Activated T-cell treated with anti-CD3 and anti-CD28 coated beads, Interleukin-2, amount 50 U/mL, for 24 hours (primary cell): Measurements from ENCODE around the gene SURF4.

Experiments used
- DNase-seq: peaks from one replicate; pipeline ENCODE4 v3.0.0-alpha.2; 2020
- H3K27ac Mint-ChIP-seq: 2 replicates; pipeline ENCODE4 v1.8.0; 2020; ENCODE audit warnings: mild to moderate bottlenecking, mixed read lengths
- H3K27me3 Mint-ChIP-seq: 2 replicates; pipeline ENCODE4 v1.8.0; 2020; ENCODE audit warnings: mixed read lengths
- H3K36me3 Mint-ChIP-seq: 2 replicates; pipeline ENCODE4 v1.8.0; 2020; ENCODE audit warnings: low read depth, mixed read lengths
- H3K4me1 Mint-ChIP-seq: 2 replicates; pipeline ENCODE4 v1.8.0; 2020; ENCODE audit warnings: low read depth, mixed read lengths
- H3K4me3 Mint-ChIP-seq: 2 replicates; pipeline ENCODE4 v1.8.0; 2020; ENCODE audit warnings: mild to moderate bottlenecking, moderate library complexity, mixed read lengths
- H3K9me3 Mint-ChIP-seq: 2 replicates; pipeline ENCODE4 v1.8.0; 2020; ENCODE audit warnings: mixed read lengths

Gene SURF4

DNA sequence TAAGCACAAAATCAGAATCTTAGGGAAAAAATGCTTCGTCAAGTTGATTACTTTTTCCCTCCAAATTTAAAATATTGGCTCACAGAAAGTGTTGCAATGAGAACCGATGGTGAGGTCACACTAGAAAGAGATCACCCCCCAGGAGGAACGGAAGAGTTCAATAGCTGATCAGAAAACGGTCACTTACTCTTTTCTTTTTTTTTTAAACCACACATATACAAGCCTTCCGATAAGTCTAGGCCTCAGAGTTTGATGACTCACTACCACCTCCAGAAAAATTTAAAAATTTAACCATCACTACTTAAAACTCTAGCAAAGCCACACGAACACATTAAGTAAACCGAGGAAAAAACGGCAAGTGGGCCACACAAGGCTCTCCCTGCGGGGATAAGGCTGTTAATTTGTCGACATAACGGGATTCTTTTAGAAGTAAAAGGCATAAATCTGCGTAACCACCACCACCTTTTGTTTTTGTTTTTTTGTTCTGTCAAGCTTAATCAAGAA lies 1.2 kb downstream of the SURF4 start:
- peak; percentile 51 for DNase-seq
- Mint-ChIP-seq H3K27ac (peak overlapping the region; percentile 99), H3K4me3 (peak overlapping the region; percentile 99), H3K9me3 (no peaks in the 10 kb centered on the region), H3K27me3 (no peaks in the 10 kb centered on the region), H3K36me3 (peaks cover 54% of the 10 kb centered on the region), H3K4me1 (peaks cover 48% of the 10 kb centered on the region)

DNA sequence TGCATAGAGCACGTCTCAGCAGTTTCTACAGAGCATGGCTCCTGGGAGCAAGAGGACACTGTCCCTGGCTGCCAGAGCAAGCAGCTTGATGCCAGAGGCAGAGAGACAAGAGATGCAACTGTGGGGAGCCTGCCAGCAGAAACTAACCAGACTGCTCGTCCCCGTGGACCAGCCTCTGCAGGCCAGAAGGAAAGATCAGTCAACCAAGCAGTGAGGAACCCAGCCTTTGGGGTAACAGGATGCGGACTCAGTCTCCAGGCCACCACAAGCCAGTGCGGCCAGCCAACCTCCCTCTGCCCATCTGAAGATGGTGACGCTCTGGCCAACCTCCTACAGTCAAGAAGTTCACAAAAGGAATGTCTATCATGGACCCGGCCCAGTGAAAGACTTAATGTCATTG lies 3.7 kb downstream of the SURF4 start:
- H3K27ac Mint-ChIP-seq, result peak overlapping the region; percentile 99
- peaks cover 80% of the 10 kb centered on the region for H3K36me3 Mint-ChIP-seq
- peak overlapping the region; percentile 99 for H3K4me3 Mint-ChIP-seq
- no peaks in the 10 kb centered on the region for H3K9me3 Mint-ChIP-seq
- H3K27me3 Mint-ChIP-seq, result no peaks in the 10 kb centered on the region
- no peak for DNase-seq
- H3K4me1 Mint-ChIP-seq, result peaks cover 70% of the 10 kb centered on the region

DNA sequence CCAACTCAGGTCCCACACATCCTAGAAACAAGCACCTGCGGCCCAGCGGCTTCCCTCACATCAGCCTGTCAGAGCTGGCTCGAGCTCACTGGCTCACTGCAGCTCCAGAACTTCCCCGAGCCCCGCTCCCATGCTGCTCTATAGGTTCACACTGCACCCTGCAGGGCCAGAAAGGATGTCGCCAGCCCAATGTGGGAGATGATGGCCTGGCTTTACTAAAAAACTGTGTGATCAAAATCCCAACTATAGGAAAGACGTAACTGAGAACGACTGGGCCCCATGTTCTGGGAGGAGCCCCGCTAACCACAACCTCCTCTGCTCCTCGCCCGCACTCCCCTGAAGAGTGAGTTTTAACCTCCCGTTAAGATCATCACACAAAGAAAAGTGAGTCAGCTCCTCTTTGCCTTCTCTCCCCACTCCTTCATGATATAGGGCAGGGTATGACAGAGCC lies 4.6 kb downstream of the SURF4 start:
- Mint-ChIP-seq H3K9me3 (no peaks in the 10 kb centered on the region), H3K27me3 (no peaks in the 10 kb centered on the region), H3K4me3 (peak overlapping the region; percentile 99), H3K36me3 (peaks cover 88% of the 10 kb centered on the region), H3K27ac (peak overlapping the region; percentile 99), H3K4me1 (peaks cover 75% of the 10 kb centered on the region)
- DNase-seq, result peak; percentile 80

DNA sequence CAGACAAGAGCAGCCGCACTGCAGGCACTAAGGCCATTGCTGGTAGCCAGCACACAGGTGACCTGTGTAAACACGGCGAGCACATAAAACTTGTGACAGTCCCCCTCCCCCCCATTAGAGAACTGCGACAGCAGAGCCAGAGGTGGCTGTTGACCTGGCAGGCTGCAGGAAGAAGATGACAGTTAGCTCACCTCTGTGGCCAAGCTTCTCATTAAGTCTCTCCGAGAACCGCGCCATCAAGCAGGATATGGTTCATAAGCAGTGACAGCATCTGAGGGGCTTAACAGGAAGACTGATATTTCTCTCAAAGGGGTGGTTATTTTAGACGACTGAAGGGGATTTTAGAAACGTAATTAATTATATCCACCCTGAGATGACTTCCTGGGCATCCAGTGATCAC lies 5.2 kb downstream of the SURF4 start:
- Mint-ChIP-seq H3K4me1 (peaks cover 81% of the 10 kb centered on the region), H3K36me3 (peaks cover 94% of the 10 kb centered on the region), H3K9me3 (no peaks in the 10 kb centered on the region), H3K27me3 (no peaks in the 10 kb centered on the region), H3K27ac (peak overlapping the region; percentile 99), H3K4me3 (peak overlapping the region; percentile 99)
- DNase-seq, result no peak

DNA sequence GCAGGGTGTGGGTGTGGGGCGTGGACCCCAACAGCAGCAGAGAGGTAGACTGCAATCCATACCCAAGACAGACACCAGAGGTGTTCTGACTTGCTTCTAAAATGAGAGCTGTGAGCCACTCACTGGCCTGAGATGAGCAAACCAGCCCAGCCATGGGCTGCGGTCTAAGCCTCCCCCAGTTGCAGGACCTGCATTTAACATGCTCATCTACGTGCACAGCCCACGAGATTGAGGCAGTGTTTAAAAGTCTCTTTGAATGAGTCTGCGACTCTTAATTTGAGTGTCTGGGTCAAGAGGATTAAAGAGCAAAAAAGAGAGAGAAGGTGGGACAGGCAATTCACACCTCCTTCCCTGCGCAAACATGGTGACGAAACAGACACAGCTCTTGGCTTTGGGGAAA lies 5.9 kb downstream of the SURF4 start:
- Mint-ChIP-seq H3K27me3 (no peaks in the 10 kb centered on the region), H3K4me3 (peak overlapping the region; percentile 99)

DNA sequence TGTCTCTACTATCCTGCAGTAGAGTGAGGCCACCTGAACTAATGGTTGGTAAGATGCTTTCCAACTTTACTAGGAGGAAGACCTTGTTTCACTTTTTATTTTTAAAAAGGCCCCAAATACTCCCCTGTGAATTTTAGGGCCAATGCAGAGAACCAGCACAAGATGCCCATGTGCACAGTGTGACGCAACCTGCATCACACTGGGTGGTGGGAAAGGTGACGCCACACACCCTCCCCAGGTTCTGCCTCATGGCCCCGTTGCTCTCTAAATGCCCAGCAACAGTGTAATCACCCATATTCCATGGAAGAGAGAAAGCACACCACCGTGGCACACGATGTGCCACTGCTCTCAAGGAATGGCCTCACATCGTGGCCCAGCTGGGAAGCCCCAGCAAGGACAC lies 6.4 kb downstream of the SURF4 start:
- H3K36me3 Mint-ChIP-seq, result peaks cover 98% of the 10 kb centered on the region
- peak overlapping the region; percentile 99 for H3K27ac Mint-ChIP-seq
- H3K4me3 Mint-ChIP-seq, result peak overlapping the region; percentile 99

More for the DNA sequence above, 5.9 kb downstream of the SURF4 start:
- Mint-ChIP-seq H3K36me3 (peaks cover 99% of the 10 kb centered on the region), H3K27ac (peak overlapping the region; percentile 99), H3K4me1 (peaks cover 81% of the 10 kb centered on the region), H3K9me3 (no peaks in the 10 kb centered on the region)
- no peak for DNase-seq

DNA sequence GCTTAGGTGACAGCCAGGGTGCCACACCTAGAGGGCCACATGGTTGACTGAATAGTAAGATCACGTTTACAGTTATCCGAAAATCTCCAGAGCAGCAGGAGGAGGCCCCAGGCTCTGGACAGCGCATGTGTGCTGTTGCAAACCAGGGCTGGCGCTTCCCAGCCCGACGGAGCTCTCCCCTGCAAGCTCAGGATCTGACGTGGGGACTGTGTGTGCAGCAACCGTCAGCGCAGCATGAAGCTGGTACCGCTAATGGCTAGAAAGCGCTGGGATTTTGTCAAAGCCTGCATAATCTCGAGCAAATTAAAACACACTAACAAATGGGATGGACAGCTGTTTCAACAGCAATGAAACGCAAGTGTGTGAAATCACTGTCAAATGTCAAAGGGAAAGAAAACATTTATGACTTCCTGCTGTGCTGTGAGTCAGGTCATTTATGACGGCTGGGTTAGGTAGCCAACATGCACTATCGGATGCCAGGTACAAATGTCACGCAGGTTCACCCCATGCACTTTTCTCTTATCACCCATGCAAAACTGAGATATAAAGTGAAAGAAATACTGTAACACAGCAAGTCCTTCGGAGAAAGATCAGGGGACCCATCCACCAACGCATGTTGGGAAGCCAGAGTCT lies 7.5 kb downstream of the SURF4 start:
- Mint-ChIP-seq H3K4me1 (peaks cover 74% of the 10 kb centered on the region), H3K27me3 (no peaks in the 10 kb centered on the region), H3K9me3 (no peaks in the 10 kb centered on the region), H3K27ac (peak overlapping the region; percentile 99), H3K36me3 (peaks cover 99% of the 10 kb centered on the region), H3K4me3 (peak overlapping the region; percentile 99)
- no peak for DNase-seq

More for the DNA sequence above, 6.4 kb downstream of the SURF4 start:
- no peaks in the 10 kb centered on the region for H3K27me3 Mint-ChIP-seq
- H3K4me1 Mint-ChIP-seq, result peaks cover 78% of the 10 kb centered on the region
- no peaks in the 10 kb centered on the region for H3K9me3 Mint-ChIP-seq
- no peak for DNase-seq

DNA sequence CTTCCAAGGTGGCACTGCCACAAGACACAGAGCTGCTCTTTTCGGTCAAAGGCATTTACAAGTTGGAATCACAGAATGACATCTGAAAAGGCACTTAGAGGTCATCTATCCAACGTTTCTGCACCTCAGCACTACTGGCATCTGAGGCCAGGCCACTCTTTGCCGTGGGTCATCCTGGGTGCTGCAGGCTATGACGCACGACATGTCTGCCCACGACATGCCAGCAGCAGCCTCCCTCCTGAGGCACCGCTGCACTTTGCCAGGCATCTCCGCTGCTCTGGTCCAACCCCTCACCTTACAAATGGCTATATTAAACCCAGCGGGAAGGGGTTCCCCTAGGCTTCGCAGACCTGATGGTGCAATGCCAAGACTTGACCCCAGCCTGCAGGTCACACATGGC lies 8.1 kb downstream of the SURF4 start:
- H3K27me3 Mint-ChIP-seq, result no peaks in the 10 kb centered on the region
- no peaks in the 10 kb centered on the region for H3K9me3 Mint-ChIP-seq
- peaks cover 68% of the 10 kb centered on the region for H3K4me1 Mint-ChIP-seq
- peaks cover 99% of the 10 kb centered on the region for H3K36me3 Mint-ChIP-seq
- H3K4me3 Mint-ChIP-seq, result no peak overlapping the region
- H3K27ac Mint-ChIP-seq, result peak overlapping the region; percentile 99
- no peak for DNase-seq

DNA sequence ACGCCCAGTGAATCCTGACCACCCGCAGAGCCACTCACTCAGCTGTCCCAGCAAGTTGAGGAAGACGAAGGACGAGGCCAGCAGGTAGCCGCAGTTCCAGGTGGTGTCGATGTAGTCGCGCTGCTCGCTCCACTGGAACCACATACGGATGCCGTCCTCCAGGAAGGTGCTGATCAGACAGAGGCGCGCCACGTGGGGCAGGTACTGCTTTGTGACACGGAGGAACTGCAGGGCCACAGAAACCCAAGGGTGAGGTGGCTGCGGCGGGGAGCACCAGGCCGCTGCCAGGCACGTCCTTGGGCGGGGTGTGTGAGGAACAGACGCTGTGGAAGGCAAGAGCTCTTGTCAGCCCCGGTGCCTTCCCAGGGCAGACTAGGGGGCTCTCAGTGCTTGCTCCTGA lies 8.6 kb downstream of the SURF4 start:
- DNase-seq, result no peak
- Mint-ChIP-seq H3K27ac (peak overlapping the region; percentile 99), H3K27me3 (no peaks in the 10 kb centered on the region), H3K4me1 (peaks cover 63% of the 10 kb centered on the region), H3K4me3 (no peak overlapping the region), H3K9me3 (no peaks in the 10 kb centered on the region), H3K36me3 (peaks cover 99% of the 10 kb centered on the region)

DNA sequence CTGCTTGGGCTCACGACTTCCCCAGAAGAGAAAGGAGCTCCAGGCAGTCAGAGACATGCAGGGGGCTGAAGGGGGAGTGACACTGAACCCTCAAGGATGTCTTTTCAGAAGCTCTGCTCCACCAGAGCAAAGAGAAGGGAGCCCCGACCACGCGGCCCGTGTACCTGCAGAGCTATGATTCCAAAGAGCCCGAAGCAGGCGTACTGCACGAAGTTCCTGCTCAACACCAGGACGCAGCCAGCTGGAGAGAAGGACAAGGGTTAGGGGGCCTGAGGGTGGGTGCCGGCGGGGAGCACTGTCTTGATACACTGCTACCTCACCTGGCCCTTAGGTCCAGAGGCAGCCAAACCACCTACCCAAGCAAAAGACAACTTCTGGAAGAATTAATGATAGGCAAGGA lies 9.4 kb downstream of the SURF4 start:
- peaks cover 63% of the 10 kb centered on the region for H3K4me1 Mint-ChIP-seq

DNA sequence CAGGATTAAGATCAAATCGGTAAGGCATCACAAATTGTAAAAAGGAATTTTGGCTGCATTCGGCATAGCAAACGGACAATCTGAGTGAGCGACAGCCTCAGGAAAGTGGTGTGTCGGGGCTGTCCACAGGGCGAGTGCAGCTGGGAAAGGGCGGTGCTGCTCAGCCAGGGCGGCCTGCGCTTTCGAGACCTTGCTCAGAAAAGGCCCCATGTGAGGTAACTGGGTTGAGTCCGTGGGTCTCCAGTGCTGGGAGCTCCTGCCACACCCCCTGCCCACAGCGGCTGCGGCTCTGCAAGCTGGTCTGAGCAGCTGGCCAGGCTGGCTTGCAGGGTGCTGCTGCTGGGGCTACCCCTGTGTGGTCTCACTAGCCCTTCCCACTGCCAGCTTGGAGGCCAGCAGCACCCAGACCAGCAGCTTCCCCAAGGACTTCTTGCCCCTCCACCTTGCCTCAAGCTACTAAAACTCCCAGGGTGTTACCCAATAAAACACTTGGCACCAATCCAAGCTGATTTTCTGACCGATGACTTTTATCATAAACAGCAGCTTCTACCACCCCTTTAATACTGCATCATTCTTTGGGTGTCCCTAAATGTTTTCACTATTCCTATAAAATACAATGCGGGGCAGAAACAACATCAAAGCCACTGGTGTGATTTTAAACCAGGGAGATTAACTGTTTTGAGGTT lies 13.4 kb downstream of the SURF4 start:
- Mint-ChIP-seq H3K36me3 (peaks cover 98% of the 10 kb centered on the region), H3K27ac (peak overlapping the region; percentile 93), H3K4me1 (peaks cover 59% of the 10 kb centered on the region), H3K4me3 (no peak overlapping the region), H3K9me3 (no peaks in the 10 kb centered on the region), H3K27me3 (no peaks in the 10 kb centered on the region)
- DNase-seq, result no peak

More for the DNA sequence above, 9.4 kb downstream of the SURF4 start:
- H3K4me3 Mint-ChIP-seq, result no peak overlapping the region
- no peaks in the 10 kb centered on the region for H3K9me3 Mint-ChIP-seq
- H3K36me3 Mint-ChIP-seq, result peaks cover 99% of the 10 kb centered on the region
- no peaks in the 10 kb centered on the region for H3K27me3 Mint-ChIP-seq
- DNase-seq, result no peak
- peak overlapping the region; percentile 67 for H3K27ac Mint-ChIP-seq

DNA sequence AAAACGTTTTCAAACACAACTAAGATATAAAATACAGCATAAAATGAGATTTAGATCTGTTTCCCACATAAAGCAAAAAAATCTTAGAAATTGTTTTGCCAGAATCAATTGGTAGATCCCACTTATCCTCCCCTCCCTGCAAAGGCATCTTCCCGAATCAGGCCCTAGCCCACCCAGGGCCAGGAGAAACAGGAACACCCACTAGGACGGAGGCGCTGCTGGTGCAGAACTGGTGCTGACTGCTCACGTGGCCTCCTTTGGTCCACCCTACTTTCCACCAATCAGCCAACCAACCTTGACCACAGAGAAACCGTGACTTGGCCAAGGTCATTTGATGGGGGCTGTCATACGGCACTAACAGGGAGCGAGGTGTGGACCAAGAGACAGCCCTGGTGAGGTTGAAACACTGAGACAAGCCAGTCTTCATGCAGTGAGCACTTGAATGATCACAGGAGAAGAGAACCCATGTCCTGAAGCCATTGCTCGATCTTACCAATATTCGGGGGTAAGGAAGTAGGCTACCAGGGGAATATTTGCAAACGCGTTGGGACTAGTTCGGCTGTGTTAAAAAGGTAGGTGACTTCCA lies 14.3 kb downstream of the SURF4 start:
- no peaks in the 10 kb centered on the region for H3K27me3 Mint-ChIP-seq
- DNase-seq, result no peak
- H3K4me1 Mint-ChIP-seq, result peaks cover 58% of the 10 kb centered on the region
- H3K27ac Mint-ChIP-seq, result peak overlapping the region; percentile 93
- H3K4me3 Mint-ChIP-seq, result no peak overlapping the region
- H3K9me3 Mint-ChIP-seq, result no peaks in the 10 kb centered on the region
- peaks cover 96% of the 10 kb centered on the region for H3K36me3 Mint-ChIP-seq

DNA sequence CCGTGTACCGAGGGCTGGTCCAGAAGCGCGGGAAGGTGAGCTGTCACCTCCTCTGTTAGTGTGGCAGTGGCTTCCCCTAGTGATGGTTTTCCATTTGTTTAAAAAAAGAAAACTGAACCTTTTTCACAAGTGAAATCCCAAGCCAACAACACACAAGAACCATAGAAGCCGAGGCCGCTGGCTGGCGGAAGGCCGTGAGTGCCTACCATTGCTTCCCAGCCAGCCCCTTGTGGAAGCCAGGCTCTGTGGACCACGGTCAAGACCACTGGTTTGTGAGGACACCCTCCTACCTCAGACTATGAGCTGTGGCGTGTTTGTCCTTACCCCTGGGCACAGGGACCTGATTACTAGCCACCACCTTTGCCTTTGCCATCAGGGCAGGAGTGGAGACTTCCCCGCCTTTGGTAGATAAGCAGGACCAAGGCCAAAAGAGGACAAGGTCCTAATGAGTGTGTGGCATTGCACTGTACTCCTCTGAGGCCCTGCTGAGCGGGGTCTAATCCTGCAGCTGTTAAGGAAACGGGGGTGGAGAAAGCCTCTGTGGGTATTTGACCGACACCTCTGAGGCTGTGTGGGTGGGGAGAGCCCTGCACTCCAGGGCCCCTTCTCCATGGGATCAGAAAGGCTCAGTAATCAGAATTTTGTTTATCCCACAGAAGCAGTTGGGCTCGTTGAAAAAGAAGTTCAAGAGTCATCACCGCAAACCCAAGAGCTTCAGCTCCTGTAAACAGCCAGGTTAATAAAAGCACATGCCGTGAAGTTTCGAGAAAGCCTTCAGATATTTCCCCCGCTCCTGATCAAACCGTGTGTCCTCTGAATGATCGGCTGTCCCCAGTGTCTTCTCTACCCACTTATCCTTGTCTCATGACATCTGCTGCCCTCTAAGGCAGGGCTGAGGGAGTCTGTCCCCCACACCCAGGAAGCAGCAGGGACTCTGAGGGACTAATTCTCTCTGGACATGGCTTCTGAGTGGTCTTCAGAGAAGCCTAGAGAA lies 15.2 kb downstream of the SURF4 start:
- Mint-ChIP-seq H3K9me3 (no peaks in the 10 kb centered on the region), H3K27ac (peak overlapping the region; percentile 93), H3K4me3 (no peak overlapping the region), H3K27me3 (no peaks in the 10 kb centered on the region), H3K4me1 (peaks cover 51% of the 10 kb centered on the region), H3K36me3 (peaks cover 90% of the 10 kb centered on the region)
- DNase-seq, result no peak
